Lower leg skin (tissue), 4 donors: Measurements from ENCODE around the gene TSSK6. TPM values are rescaled to one million over a fixed set of nuclear protein-coding genes. Genes with fewer than 3 reads are reported as not detected.

Experiments
- DNase-seq, 2 donors: peaks; one replicate each; pipeline ENCODE4 v3.0.0-alpha.2; 2019; ENCODE audit warnings: low spot score in 2 of 2
- H3K4me3 ChIP-seq: fragments of 200-600 bp; sonication (generic); 2 replicates; pipeline ENCODE4 v1.5.1; 2017; ENCODE audit warnings: mild to moderate bottlenecking, low read depth; ENCODE audit not compliant: poor library complexity, severe bottlenecking
- CTCF ChIP-seq, 3 donors: fragments of 450-650 bp; IDR thresholded peaks; one replicate each; pipeline ENCODE4 v1.5.1; 2016; ENCODE audit warnings: antibody characterized with exemption in 3 of 3, mild to moderate bottlenecking in 3 of 3, moderate library complexity in 2 of 3
- POLR2A ChIP-seq, 2 donors: fragments of 450-650 bp; IDR thresholded peaks; one replicate each; pipeline ENCODE4 v1.6.1; 2016 to 2017; ENCODE audit warnings: antibody characterized with exemption in 2 of 2, mild to moderate bottlenecking in 1 of 2, moderate library complexity in 1 of 2
- WGBS, 2 donors: methylation state at CpG; one replicate each; pipeline ENCODE4 v1.1.5; 2018; 5-methylcytosine and 5-hydroxymethylcytosine counted together
- intact Hi-C: fragments of 100-400 bp; cut with DNase I; formaldehyde crosslinking; loops from one replicate; pipeline ENCODE4 v1.15.0; 2023; ENCODE audit warnings: low total_unique reads
- total RNA-seq, 4 donors: library from RNA; depleted of rRNA; stranded (reverse); fragments of >200 nt; gene quantifications; one replicate each; pipeline ENCODE4 v1.1.0, GENCODE V29; 2016

The TSSK6 gene
- total RNA-seq, 4 donors from 2014 or later, result 4.0 to 8.9 (median 6.7) TPM

GRCh38 chr19:19558636-19559035, 43.3 kb upstream of the TSSK6 start:
- no peak overlapping the region for H3K4me3 ChIP-seq
- WGBS, 2 donors, result 92 to 95% methylated on average over 16 of the region's 16 CpGs
- intact Hi-C loops, result no loop called here
- TF ChIP-seq POLR2A (IDR thresholded peaks at IDR 0.05), result no peak
- TF ChIP-seq CTCF (IDR thresholded peaks at IDR 0.05), result no peak
- DNase-seq, result no peak

GRCh38 chr19:19558055-19558454, 42.7 kb upstream of the TSSK6 start:
- DNase-seq, result no peak
- intact Hi-C loops, result no loop called here
- H3K4me3 ChIP-seq, result no peak overlapping the region
- WGBS, 2 donors, result 81 to 85% methylated on average over 10 to 15 of the region's 15 CpGs
- no peak for TF ChIP-seq POLR2A (IDR thresholded peaks at IDR 0.05)
- no peak for TF ChIP-seq CTCF (IDR thresholded peaks at IDR 0.05)

- no peak for DNase-seq
- WGBS, 2 donors, result 65 to 68% methylated on average over 33 to 34 of the region's 34 CpGs
- H3K4me3 ChIP-seq, result no peak overlapping the region
- intact Hi-C loops, result no loop called here
- TF ChIP-seq POLR2A (IDR thresholded peaks at IDR 0.05), result no peak
- no peak for TF ChIP-seq CTCF (IDR thresholded peaks at IDR 0.05)
Observed at GRCh38 chr19:19554074-19555023, 39.0 kb upstream of the TSSK6 start.

GRCh38 chr19:19553670-19554069, 38.3 kb upstream of the TSSK6 start:
- intact Hi-C loops, result no loop called here
- H3K4me3 ChIP-seq, result no peak overlapping the region
- no peak for DNase-seq
- WGBS, 2 donors, result 88 to 91% methylated on average over 10 of the region's 10 CpGs
- TF ChIP-seq POLR2A (IDR thresholded peaks at IDR 0.05) (no peak), CTCF (IDR thresholded peaks at IDR 0.05) (no peak)

GRCh38 chr19:19552798-19553197, 37.5 kb upstream of the TSSK6 start:
- DNase-seq, result no peak
- WGBS, 2 donors, result 46 to 67% methylated on average over 6 of the region's 6 CpGs
- intact Hi-C loops, result no loop called here
- no peak overlapping the region for H3K4me3 ChIP-seq
- TF ChIP-seq CTCF (IDR thresholded peaks at IDR 0.05) (no peak), POLR2A (IDR thresholded peaks at IDR 0.05) (no peak)
